ENCODE measurements around the gene KMT2E. TPM values are rescaled to one million over a fixed set of nuclear protein-coding genes. Genes with fewer than 3 reads are reported as not detected.

Gene KMT2E
- polyA plus RNA-seq, 2 of the 4 experiments (the other 2 are of a cell fraction), result 9.4 to 23.4 TPM

DNA sequence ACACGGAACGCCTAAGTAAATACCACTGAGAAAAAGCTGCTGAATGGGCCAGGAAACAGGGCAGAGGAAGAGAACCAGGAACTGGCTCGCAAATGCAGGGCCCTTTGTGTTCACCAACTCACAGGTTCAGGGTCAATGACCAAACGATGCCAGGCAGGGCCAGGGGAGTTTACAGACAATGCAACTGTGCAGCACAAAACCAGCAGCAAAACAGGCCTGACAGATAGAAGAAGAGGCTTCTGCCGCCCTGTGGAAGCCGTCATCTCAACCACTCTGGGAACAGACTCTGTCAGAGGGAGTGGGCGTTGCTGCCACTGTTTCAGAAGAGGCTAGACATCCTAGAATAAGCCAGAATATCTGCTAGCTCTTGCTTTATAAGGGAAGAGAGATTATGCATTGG is 117.9 kb downstream of the KMT2E start (continued):
- TF ChIP-seq, protein P1, sequence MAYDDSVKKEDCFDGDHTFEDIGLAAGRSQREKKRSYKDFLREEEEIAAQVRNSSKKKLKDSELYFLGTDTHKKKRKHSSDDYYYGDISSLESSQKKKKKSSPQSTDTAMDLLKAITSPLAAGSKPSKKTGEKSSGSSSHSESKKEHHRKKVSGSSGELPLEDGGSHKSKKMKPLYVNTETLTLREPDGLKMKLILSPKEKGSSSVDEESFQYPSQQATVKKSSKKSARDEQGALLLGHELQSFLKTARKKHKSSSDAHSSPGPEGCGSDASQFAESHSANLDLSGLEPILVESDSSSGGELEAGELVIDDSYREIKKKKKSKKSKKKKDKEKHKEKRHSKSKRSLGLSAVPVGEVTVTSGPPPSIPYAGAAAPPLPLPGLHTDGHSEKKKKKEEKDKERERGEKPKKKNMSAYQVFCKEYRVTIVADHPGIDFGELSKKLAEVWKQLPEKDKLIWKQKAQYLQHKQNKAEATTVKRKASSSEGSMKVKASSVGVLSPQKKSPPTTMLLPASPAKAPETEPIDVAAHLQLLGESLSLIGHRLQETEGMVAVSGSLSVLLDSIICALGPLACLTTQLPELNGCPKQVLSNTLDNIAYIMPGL (CRISPR knock-in tag; IDR thresholded peaks at IDR 0.05; ENCODE audit: borderline replicate concordance), result no peak
- TF ChIP-seq FOSL2 (IDR thresholded peaks at IDR 0.05) (no peak), FOSL2 (CRISPR knock-in tag; IDR thresholded peaks at IDR 0.05) (no peak), RCOR1 (IDR thresholded peaks at IDR 0.05; ENCODE audit: low read depth, low read length) (no peak), CHD4 (IDR thresholded peaks at IDR 0.05; ENCODE audit: borderline replicate concordance) (no peak)
- TF ChIP-seq, protein P2, sequence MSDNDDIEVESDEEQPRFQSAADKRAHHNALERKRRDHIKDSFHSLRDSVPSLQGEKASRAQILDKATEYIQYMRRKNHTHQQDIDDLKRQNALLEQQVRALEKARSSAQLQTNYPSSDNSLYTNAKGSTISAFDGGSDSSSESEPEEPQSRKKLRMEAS (IDR thresholded peaks at IDR 0.05), result no peak

DNA sequence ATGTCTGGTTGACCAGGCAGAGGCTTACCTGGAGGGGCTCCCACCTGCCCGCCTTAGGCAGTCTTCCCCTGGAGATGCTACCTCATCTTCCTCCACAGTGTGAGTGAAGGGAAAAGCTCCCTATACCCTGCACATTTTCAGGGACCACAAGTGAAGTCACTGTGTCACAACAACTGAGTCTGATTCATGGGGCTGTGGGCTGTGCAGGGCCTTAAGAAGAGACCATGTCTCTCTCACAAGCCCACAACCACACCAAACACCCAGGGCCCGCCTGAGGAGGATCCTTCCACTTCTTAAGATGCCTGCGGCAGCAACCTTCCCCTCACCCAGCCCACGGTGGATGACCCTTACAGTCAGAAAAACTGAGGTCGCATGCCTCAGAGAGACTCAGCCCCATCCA is 118.3 kb downstream of the KMT2E start:
- CTCF ChIA-PET, result no interaction called here
- Histone ChIP-seq H3K27ac (no peak overlapping the region), H3K9me3 (no peaks in the 10 kb centered on the region), H3K4me2 (no peak overlapping the region), H3K4me3 (no peak overlapping the region), H3K4me1 (no peaks in the 10 kb centered on the region)
- POLR2A ChIA-PET, result no interaction called here
- 84% methylated on average over 3 of the region's 5 CpGs for WGBS (ENCODE audit: missing lambda C conversion rate)
- DNase-seq (ENCODE audit: low read depth in 1 of 2, low spot score in 1 of 2), result no peak
- no peak for TF ChIP-seq POLR2AphosphoS2 (conservative IDR thresholded peaks at IDR 0.05; ENCODE audit: low read length)
- TF ChIP-seq, protein P3, sequence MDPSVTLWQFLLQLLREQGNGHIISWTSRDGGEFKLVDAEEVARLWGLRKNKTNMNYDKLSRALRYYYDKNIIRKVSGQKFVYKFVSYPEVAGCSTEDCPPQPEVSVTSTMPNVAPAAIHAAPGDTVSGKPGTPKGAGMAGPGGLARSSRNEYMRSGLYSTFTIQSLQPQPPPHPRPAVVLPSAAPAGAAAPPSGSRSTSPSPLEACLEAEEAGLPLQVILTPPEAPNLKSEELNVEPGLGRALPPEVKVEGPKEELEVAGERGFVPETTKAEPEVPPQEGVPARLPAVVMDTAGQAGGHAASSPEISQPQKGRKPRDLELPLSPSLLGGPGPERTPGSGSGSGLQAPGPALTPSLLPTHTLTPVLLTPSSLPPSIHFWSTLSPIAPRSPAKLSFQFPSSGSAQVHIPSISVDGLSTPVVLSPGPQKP (IDR thresholded peaks at IDR 0.05; ENCODE audit: low read depth, low read length), result no peak
- no peak for TF ChIP-seq PHF8 (IDR thresholded peaks at IDR 0.05; ENCODE audit: borderline replicate concordance, low read depth)
- no peak for TF ChIP-seq GATA3 (IDR thresholded peaks at IDR 0.05; ENCODE audit: borderline replicate concordance)
- TF ChIP-seq, protein P4, sequence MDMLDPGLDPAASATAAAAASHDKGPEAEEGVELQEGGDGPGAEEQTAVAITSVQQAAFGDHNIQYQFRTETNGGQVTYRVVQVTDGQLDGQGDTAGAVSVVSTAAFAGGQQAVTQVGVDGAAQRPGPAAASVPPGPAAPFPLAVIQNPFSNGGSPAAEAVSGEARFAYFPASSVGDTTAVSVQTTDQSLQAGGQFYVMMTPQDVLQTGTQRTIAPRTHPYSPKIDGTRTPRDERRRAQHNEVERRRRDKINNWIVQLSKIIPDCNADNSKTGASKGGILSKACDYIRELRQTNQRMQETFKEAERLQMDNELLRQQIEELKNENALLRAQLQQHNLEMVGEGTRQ (IDR thresholded peaks at IDR 0.05), result no peak
- no peak for TF ChIP-seq CEBPB (IDR thresholded peaks at IDR 0.05)
- TF ChIP-seq MAZ (IDR thresholded peaks at IDR 0.05; ENCODE audit: borderline replicate concordance, low read depth, low read length), result no peak
- no peak for TF ChIP-seq CBX8 (IDR thresholded peaks at IDR 0.05)
- no peak for FAIRE-seq
- no peak for ATAC-seq

DNA sequence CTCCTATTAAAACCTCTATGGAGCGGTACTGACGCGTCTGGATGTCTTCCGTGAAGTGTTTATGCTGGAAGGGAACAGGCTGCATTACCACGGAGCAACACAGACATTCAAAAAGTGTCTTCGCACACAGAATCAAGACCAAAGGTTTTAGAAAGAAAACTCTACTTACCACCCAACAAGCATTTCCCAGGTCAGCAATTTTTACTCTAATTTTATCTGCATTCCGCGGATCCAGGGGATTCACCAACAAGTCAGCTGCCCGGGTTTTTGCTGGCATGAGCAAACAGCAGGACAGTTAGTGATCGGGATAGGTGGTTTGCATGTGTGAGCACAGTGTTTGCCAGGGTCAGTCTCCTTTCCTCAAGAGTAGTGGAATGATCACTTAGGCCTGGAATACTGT is 118.8 kb downstream of the KMT2E start:
- ChIA-PET POLR2A (no interaction called here), CTCF (no interaction called here)
- Histone ChIP-seq H3K4me3 (no peak overlapping the region), H3K27ac (no peak overlapping the region), H3K9me3 (no peaks in the 10 kb centered on the region), H3K4me1 (no peaks in the 10 kb centered on the region), H3K4me2 (no peak overlapping the region)
- DNase-seq (ENCODE audit: low read depth in 1 of 2, low spot score in 1 of 2), result no peak
- TF ChIP-seq, protein P1 (CRISPR knock-in tag; IDR thresholded peaks at IDR 0.05; ENCODE audit: borderline replicate concordance), result no peak
- TF ChIP-seq EP300 (IDR thresholded peaks at IDR 0.05), result no peak
- peak; percentile 54 for TF ChIP-seq MAFK (IDR thresholded peaks at IDR 0.05; ENCODE audit: partially characterized antibody)
- no peak for FAIRE-seq
- WGBS (ENCODE audit: missing lambda C conversion rate), result 95% methylated on average over 10 of the region's 10 CpGs
- no peak for ATAC-seq

DNA sequence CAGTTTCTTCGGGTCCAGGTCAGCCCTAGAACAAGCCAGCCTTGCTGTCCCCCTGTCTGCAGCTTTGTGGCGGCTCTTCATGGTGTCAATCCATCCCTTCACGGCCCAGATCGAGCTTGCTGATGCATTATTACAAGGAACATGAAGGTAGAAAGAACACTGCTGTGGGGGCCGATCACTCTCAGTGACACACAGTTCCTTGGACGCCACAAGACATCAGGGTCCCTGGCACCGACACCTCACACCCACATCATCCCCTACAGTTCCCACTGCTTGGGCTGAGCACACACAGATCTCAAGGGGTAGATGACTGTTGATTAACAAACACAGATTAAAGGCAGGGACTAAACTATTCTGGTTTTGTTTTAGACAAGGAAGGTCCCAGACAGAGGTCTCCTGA is 119.4 kb downstream of the KMT2E start:
- POLR2A ChIA-PET, result no interaction called here
- ATAC-seq (no peak), FAIRE-seq (no peak), DNase-seq (ENCODE audit: low read depth in 1 of 2, low spot score in 1 of 2) (no peak)
- TF ChIP-seq, protein P4 (IDR thresholded peaks at IDR 0.05), result no peak
- no peak for TF ChIP-seq NFE2L2 (conservative IDR thresholded peaks at IDR 0.05; ENCODE audit: low read length)
- TF ChIP-seq HEYL (CRISPR knock-in tag; IDR thresholded peaks at IDR 0.05), result no peak
- TF ChIP-seq, protein P2 (IDR thresholded peaks at IDR 0.05), result no peak
- no peak for TF ChIP-seq CBX2 (IDR thresholded peaks at IDR 0.05; ENCODE audit: borderline replicate concordance, low read depth)
- no peak for TF ChIP-seq JUNB (IDR thresholded peaks at IDR 0.05)
- TF ChIP-seq, protein P1 (CRISPR knock-in tag; IDR thresholded peaks at IDR 0.05; ENCODE audit: borderline replicate concordance), result no peak
- TF ChIP-seq POLR2A (IDR thresholded peaks at IDR 0.05; ENCODE audit: low read length), result no peak
- TF ChIP-seq RAD21 (conservative IDR thresholded peaks at IDR 0.05 in 1 of 2, IDR thresholded peaks at IDR 0.05 in 1 of 2), result no peak
- TF ChIP-seq MAFK (IDR thresholded peaks at IDR 0.05; ENCODE audit: partially characterized antibody), result no peak
- TF ChIP-seq FOSL2 (IDR thresholded peaks at IDR 0.05), result no peak
- TF ChIP-seq FOSL2 (CRISPR knock-in tag; IDR thresholded peaks at IDR 0.05), result no peak
- no peak for TF ChIP-seq NR3C1 (IDR thresholded peaks at IDR 0.05)
- H3K4me2 ChIP-seq, result no peak overlapping the region
- WGBS (ENCODE audit: missing lambda C conversion rate), result 96% methylated on average over 7 of the region's 7 CpGs
- no peak overlapping the region for H3K4me3 ChIP-seq
- H3K4me1 ChIP-seq, result no peaks in the 10 kb centered on the region
- H3K27ac ChIP-seq, result no peak overlapping the region
- no peaks in the 10 kb centered on the region for H3K9me3 ChIP-seq
- CTCF ChIA-PET, result no interaction called here
